Activated CD4-positive, alpha-beta T cell treated with anti-CD3 and anti-CD28 coated beads for 4 hours (primary cell): ENCODE results near the gene ATXN7L1.
"Not testable (repeated sequence)": the region's sequence is repeated elsewhere in the genome, so short reads cannot be mapped to it uniquely, and the experiment has no call there.

Experiments
- DNase-seq, 2 donors: peaks; one replicate each; pipeline ENCODE4 v3.0.0-alpha.2; 2020

Gene ATXN7L1

GRCh38 chr7:105857009-105857952 is 19.1 kb downstream of the ATXN7L1 start:
- DNase-seq = no peak

GRCh38 chr7:105854498-105854897 is 21.9 kb downstream of the ATXN7L1 start:
- no peak for DNase-seq

DNA sequence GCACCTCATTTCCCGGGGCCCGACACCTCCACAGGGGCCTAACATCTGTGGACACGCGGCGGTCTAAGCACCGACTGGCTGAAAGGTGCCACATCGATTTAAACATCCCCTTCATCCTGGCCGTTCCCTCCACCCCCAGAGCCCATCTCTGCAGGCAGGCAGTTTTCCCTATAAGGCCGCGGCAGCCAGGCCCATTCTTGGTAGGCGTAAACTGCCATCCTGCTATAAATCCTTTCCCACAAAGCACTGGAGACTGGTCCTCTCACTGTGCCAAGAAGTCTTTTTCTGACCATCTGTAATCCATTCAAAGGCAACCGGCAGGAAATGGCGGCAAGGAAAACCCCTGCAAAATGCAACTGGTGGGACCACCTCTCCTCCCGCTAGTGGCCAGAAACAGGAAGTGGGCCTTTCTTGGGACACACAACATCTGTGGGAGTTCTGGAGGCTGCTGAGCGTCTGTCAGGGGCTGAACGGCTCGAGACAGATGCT is 22.4 kb downstream of the ATXN7L1 start:
- DNase-seq = no peak

- no peak for DNase-seq
Measured at GRCh38 chr7:105851064-105851463, 25.3 kb downstream of the ATXN7L1 start.

DNA sequence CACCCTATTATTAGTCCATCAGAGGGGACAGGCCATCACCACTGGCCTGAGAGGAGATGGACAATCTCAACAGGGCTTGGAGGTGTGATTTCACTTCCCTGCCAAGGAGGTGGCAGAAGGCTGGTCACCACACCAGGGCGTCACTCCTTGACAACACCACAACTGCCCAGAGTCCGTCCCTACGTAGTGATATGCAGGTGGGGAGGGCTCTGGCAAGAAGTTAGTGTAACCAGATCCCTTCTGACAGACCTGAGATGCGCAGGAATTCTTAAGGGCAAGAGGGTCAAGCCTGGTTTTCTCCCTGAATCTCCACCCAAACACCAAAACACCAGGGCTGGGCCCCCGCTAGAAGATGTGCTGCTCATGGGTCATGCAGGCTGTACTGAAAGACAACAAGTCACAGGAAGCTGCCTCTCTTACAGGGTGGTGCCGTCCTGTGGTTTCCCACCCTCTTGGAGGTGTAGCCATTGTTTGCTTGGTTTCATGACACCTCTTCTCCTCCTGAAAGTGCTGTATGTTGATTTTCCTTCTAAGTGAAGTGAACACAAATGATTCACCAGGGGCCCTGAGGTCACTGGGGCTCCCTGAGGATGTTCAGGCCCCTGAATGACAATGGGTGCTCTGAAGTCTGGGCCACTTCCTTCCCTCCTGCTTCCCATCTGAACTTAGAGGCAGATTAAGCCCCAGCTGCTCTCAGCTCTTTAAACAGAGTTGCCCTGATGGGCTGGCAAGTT is 27.1 kb downstream of the ATXN7L1 start:
- DNase-seq = peak; percentile 50

DNA sequence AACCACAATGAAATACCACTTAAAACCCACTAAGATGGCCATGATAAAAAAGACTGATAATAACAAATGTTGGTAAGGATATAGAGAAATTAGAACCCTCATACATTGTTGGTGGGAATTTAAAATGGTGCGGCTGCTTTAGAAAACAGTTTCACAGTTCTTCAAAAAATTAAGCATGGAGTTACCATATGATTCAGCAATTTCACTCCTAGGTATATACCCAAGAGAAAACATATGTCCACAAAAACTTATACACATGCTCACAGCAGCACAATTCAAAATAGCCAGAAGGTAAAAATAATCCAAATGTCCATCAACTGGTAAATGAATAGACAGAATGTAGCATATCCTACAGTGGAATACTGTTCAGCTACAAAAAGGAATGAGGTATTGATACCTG is 30.0 kb downstream of the ATXN7L1 start:
- no peak for DNase-seq

GRCh38 chr7:105844681-105845080 is 31.7 kb downstream of the ATXN7L1 start:
- DNase-seq = not testable (repeated sequence)

DNA sequence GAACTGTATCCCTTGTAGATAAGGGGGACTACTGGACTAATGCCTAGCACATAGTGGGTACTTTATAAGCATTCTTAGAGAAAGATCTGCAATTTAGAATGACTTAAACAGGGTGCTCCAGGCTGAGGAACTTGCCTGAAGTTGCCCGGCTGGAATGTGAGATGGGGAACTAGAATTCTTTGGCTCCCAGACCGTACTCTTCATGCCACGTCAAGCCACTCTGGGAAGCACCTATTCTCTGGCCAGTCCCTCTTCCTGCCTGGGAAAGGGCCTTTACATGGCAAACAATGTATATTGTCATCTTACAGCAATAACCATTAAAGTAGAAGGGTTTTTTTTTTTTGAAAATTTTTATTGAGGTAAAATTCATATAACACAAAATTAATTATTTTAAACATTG is 34.5 kb downstream of the ATXN7L1 start:
- DNase-seq = no peak

GRCh38 chr7:105840981-105841749 is 35.2 kb downstream of the ATXN7L1 start:
- DNase-seq = no peak

- DNase-seq = no peak
Measured at GRCh38 chr7:105839266-105839665, 37.1 kb downstream of the ATXN7L1 start.

DNA sequence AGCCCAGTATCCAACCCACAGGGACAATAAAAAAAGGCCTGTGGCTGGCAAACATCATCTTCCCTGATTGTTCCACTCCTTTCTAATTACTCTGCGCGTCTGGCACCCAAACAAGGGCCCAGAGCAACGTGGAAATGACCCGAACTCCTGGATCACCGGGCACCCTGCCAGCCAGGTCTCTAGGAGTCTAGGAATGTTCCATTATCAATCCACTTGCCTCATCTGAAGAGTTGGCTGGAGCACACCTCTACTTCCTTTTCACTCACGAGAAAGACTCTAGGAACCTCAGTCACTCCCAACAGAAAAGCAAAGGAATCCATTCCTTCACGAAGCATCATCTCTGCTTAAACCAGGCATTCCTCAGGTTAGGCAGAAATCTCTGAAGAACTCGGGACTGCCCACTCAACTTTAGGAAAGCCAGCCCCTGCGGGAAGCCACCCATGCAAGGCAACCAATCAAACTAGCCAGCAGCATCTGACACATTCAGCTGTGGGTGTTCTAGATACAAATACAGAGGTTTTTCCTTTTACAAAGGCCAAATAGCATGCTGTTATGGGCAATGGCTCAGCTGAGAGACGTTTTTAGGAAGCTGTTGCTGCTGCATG is 37.7 kb downstream of the ATXN7L1 start:
- DNase-seq = no peak

DNA sequence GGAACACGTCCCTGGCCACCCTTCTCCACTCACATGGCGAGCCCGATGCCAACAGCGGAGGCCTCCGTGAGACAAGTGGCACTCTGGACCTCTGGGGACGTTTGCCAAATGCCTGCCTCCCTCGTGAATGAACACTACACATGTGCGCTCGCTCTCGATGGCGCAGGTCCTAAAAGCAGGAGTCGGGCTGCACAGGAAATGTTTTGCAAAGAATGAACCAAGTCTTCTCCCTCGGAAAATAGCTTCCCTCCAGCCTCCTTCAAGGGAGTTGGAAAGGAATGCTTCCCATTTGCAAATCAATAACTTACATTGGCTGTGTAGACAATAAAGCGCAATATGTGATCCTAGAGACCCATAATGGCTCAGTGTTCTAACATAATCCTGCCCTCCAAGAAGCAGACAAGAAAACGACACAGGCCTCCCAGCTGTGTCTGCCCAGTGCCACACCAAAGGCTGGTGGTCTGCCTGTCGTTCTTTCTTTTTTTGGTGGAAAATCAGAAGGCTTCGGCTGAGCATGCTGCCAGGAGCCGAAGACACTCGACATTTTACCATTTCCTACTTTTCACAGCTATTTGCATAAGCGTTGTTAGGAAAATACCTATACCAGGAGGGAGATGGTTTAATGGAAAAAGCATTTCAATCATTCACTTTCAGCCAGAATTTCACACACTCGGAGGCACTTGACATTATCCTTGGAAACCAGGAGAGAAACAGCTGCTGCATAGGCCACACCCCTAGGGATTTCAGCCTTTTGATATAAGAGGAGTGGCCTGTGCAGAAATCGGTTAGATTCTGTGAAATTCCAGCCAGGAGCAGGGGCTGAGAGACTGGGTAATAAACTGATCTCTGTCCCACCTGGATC is 38.4 kb downstream of the ATXN7L1 start:
- DNase-seq = no peak

DNA sequence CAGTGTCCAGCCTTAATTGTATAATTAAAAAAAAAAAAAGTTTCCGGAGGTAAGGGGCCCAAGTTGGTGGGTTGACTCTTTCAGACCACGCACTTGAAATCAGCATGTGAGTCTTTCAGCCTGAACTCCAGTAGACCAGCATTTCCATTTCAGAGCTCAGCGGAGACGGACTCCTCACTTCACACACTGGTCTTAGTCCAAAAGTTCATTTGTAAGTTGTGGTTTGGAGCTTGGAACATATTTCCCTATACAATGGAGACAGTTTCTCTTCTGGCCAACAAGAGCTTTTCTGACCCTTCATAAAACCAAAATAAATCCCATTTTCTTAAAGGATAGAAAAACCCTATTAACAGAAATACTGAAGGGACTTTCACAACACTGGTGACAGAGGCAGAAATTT is 41.0 kb downstream of the ATXN7L1 start:
- DNase-seq = no peak

DNA sequence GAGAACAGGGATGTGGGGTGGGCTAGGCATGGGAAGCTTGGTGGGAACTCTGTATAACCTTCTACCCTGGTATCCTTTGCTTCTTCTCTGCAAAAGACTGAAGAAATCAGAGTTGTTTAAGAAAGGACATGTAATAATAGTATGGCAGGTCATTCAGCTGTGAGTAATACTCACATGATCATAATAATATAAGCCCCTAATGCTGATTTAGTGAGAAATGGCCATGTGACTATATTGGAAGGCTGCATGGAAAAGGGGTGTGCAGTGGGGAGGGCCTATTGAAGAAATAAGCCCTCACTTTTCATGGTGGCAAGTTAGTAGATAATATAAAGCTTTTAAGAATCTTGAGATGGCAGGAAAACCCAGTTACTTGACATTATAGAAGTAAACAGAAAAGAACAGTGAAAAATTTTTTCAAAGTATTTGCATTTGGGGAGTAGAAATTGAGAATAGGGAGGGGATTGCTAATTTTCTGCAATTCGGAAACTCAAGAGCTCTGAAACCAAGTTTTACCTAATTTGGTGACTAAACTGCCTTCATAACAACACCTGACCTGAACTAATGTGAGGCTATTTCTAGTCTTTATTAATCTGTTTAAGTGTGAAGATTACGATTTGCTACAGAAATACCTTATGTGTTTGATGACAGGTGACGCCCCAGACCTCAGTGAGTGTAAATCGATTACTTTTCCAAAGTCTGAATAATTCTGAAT is 44.4 kb downstream of the ATXN7L1 start:
- no peak for DNase-seq

- no peak for DNase-seq
Measured at GRCh38 chr7:105831302-105831620, 45.1 kb downstream of the ATXN7L1 start.

DNA sequence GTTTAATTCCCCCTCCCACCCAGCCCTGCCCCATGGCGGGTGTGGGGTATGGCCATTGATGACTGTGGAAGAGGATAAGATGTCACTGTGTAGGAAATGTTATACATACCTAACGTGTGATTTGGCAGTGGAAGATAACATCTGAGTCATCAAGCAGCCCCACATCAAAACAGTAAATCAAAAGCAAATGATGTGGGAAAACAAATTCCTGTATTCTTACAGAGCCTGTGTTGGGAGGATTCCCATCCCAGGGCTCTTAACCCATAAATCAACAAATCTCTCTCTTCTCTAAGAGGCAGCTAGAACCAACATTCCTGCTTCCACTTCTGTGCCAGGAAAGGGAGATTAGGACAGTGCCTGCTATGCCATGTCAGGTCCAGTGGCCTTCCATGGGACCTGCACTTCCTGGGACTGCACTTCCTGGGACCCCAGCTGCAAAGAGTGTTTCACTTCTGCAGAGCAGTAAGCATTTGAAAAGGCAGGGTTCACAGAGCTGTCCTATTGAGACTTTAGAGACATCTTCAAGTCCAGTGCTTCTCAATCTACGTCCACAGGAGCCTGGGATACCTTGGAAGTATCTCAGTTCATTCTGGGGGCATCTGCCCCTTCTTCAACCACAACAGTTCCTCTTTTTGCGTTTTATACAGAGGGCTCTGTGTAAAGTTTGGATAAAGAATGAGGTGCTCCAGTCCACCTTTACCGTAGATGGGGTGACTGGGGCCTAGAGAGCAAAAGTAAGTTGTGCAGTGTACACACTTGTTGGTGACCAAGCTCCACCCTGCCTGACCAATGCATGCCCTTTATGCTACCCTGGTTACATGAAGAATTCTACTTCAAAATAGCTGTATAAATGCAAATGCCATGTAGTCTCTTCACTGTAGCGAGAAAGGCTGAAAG is 45.7 kb downstream of the ATXN7L1 start:
- no peak for DNase-seq

GRCh38 chr7:105829681-105830322 is 46.6 kb downstream of the ATXN7L1 start:
- no peak for DNase-seq

- DNase-seq = no peak
Measured at GRCh38 chr7:105828141-105828540, 48.3 kb downstream of the ATXN7L1 start.

- DNase-seq = no peak
Measured at GRCh38 chr7:105827151-105827875, 49.1 kb downstream of the ATXN7L1 start.
